GM19239 (cell line): ENCODE measurements around the gene C1QL1.
A peak's percentile ranks its signal among the peaks of the same experiment; 100 is the strongest.

Source experiments
- DNase-seq: peaks from one replicate; pipeline ENCODE4 v3.0.0; 2011; ENCODE audit warnings: low spot score; ENCODE audit not compliant: insufficient read length
- FAIRE-seq: peaks from 2 replicates; lab custom pipeline; 2011; peaks lifted over from hg19 to GRCh38; lab: Jason Lieb, UNC

The C1QL1 gene

GRCh38 chr17:44918006-44918405 is 50.1 kb downstream of the C1QL1 start:
- FAIRE-seq (no peak), DNase-seq (no peak)

- FAIRE-seq (no peak), DNase-seq (no peak)
Measured at GRCh38 chr17:44917456-44917855, 50.6 kb downstream of the C1QL1 start.

- FAIRE-seq, result no peak
- DNase-seq, result no peak
Measured at GRCh38 chr17:44916781-44917241, 51.3 kb downstream of the C1QL1 start.

- FAIRE-seq, result no peak
- no peak for DNase-seq
Measured at GRCh38 chr17:44915862-44916780, 52.0 kb downstream of the C1QL1 start.

DNA sequence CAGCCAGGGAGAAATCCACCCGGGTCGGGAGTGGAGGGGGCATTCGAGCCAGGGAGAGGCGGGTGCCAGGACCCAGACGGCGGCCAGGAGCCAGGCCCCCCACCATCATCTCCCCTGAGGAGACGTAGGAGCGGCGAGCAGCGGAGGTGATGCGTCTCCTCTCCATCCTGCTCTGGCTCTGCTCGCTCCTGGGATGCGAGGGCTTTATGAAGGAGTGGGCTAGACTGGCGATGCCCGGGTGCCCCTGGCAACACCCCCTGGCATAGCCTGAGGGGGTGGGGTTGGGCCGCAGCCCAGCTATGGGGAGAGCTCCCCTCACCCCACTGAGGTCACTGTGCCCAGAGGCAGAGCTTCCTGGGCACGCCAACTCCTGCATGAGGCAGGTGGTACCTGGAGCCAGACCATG is 52.8 kb downstream of the C1QL1 start, which contains the start of gene GFAP:
Gene GFAP (minus strand): TSS at position 180 of the 406 bp plus-strand sequence. CDS start 14 bp downstream, at position 166.
- FAIRE-seq (no peak), DNase-seq (no peak)

DNA sequence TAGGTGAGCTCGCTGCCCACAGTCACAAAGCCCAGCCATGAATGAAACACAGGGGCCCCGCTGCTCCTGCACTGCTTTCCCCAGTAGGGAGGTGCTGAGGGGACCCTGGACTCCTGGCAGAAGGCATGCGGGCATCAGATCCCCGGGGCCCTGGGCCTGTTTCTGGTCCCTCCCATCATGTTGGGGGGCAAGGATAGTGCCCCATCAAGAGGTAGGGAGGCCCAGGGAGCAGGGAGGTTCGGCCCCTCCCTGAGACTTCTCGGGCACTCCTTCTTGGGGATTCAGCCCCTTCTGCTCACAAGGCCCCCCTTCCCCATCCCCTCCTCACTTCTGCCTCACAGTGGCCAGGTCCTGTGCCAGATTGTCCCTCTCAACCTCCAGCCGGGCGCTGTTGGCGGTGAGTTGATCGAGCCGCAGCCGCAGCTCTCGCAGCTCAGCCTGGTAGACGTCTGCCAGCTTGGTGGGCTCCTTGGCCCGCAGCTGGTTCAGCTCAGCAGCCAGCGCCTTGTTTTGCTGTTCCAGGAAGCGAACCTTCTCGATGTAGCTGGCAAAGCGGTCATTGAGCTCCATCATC is 53.3 kb downstream of the C1QL1 start:
- FAIRE-seq (no peak), DNase-seq (no peak)

DNA sequence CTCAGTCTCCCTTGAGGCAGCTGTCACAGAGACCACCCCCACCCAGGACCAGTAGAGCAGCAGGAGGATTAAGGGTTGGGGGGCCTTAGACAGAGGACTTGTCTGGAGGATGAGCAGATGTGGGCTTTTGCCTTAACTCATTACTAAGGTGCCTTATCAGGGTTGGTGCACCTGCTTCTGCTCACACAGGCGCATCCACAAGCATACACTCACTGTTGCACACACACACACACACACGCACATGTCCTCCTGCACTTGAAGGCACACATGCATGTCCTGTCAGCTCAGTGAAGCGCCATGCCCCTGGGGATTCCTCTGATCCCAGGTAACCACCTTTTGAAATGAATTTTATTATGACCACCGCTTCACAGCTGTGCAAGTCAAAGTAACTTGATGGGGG is 54.0 kb downstream of the C1QL1 start:
- DNase-seq (no peak), FAIRE-seq (no peak)

DNA sequence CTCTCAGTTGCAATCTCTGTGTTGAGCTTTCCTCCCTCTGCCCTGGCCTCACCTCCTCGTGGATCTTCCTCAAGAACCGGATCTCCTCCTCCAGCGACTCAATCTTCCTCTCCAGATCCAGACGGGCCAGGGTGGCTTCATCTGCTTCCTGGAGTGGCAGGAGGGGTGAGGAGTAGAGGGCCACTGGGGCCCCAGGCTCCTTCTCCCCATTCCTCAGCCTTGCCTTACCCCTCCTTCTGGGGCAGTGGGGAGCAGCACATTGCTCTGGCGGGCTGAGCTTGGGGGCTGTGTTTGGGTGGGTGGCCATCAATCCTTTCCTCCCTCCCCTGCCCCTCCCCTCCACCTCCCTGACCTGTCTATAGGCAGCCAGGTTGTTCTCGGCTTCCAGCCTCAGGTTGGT is 54.4 kb downstream of the C1QL1 start:
- no peak for DNase-seq
- no peak for FAIRE-seq

DNA sequence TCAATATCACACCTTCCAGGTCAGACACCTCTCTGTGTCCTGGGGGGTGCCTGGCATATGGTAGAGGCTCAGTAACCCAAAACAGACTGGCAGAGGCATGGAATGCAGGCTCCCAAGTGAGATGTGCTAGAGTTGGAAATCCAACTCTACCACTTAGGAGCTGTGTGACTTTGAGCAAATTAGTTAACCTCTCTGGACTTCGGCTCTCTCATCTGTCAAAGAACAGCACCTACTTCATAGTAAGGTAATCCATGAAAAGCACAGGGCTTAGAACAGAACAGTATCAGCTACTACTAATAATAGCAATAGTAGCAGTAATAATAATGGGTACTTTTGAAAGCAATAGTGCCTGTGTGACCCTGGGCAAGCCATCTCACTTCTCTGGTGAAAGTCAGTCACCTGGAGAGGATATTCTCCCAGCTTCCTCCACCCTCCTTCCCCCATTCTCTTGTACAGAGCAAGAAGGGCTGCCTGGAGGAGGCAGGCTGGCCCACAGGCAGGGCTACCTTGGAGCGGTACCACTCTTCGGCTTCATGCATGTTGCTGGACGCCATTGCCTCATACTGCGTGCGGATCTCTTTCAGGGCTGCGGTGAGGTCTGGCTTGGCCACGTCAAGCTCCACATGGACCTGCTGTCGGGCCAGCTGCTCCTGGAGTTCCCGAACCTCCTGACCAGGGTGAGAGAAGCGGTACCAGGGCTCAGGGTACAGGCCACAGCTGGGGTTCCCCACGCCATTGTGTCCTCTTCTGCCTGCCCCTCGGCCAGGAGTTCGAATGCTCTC is 55.1 kb downstream of the C1QL1 start:
- FAIRE-seq, result no peak
- DNase-seq, result no peak

- DNase-seq (peak; percentile 49), FAIRE-seq (peak; percentile 73)
Measured at GRCh38 chr17:44911133-44912001, 56.7 kb downstream of the C1QL1 start.

DNA sequence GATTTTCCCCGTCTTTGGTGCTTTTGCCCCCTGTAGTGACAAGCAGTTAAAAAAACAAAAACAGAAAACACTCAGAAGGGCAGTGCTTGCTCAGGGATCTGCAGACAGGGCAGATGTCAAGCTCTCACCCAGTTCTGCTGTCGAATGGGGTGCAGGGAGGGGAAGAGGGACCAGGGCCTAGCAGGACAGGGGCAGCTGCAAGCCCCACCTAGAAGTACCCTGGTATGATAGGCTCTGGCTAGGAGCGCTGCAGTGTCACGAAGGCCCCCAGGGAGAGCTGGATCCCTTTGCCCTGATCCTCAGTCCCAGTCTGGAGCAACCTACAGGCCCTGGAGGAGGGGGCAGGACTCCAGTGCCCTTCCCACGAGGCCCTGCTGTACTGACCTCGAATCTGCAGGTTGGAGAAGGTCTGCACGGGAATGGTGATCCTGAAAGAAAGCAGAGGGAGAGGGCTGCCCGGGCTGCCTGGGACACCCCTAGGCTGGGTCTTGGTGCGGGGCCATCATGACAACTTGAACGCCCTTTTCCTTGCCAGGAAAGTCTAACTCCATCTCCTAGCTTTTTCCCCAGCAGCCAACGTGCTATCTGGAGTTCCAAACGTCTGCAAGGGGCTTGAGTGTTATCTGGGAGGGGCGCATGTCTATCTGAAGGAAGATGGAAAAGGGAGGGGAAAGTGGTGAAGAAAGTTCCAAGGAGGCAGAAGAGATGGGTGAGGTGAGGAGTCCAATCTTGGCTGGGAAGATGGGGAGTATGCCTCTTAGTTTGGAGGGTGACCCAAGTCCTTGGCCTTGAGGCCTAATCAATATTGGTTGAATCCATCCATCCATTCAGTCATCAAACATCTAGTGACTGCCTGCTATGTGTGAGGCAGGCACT is 57.6 kb downstream of the C1QL1 start:
- FAIRE-seq (no peak), DNase-seq (no peak)
